Measurements from ENCODE around the gene EIF2AK3.

DNA sequence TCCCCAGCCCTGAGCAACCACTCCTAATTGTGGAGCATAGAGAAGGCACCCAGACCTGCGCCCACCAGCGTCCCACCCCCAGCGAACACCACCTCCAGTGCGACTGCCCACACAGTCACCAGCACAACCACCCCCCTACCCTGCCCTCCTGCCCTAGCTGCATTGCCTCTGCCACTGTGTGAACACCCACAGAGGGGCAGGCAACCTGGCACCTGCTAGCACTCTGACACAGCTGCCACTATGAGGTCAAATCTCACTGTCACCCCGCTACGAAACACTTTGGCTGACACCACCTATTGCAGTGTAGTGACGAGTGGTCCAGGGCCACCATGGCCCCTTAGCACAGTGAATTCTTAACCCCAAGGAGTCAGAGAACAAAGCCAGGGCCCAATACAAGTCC, 14.1 kb upstream of the EIF2AK3 start:
- TF ChIP-seq, protein P1, sequence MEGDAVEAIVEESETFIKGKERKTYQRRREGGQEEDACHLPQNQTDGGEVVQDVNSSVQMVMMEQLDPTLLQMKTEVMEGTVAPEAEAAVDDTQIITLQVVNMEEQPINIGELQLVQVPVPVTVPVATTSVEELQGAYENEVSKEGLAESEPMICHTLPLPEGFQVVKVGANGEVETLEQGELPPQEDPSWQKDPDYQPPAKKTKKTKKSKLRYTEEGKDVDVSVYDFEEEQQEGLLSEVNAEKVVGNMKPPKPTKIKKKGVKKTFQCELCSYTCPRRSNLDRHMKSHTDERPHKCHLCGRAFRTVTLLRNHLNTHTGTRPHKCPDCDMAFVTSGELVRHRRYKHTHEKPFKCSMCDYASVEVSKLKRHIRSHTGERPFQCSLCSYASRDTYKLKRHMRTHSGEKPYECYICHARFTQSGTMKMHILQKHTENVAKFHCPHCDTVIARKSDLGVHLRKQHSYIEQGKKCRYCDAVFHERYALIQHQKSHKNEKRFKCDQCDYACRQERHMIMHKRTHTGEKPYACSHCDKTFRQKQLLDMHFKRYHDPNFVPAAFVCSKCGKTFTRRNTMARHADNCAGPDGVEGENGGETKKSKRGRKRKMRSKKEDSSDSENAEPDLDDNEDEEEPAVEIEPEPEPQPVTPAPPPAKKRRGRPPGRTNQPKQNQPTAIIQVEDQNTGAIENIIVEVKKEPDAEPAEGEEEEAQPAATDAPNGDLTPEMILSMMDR (IDR thresholded peaks at IDR 0.05; ENCODE audit: low read depth, low read length, poor library complexity, severe bottlenecking) = no peak
- TF ChIP-seq EZH2phosphoT487 (IDR thresholded peaks at IDR 0.05; ENCODE audit: borderline replicate concordance, low read length) = no peak

Measured in DOHH2 (cell line).